ENCODE data around the gene NPM3. TPM values are rescaled to one million over a fixed set of nuclear protein-coding genes. Genes with fewer than 3 reads are reported as not detected.

NPM3 gene
- polyA plus RNA-seq, 1 of the 3 experiments (the other 2 are of a cell fraction): 105 TPM

- TF ChIP-seq GATA2 (CRISPR knock-in tag; IDR thresholded peaks at IDR 0.05) (no peak), RFX5 (IDR thresholded peaks at IDR 0.05; ENCODE audit: low read length) (no peak), FOXM1 (IDR thresholded peaks at IDR 0.05; ENCODE audit: low read depth) (no peak), CTCF (IDR thresholded peaks at IDR 0.05) (no peak), EP300 (IDR thresholded peaks at IDR 0.05; ENCODE audit: borderline replicate concordance in 1 of 2, low read depth in 1 of 2, low read length in 1 of 2) (peak in 1 of 2 experiments; percentile 53; a peak in 1 of 4 replicates), RXRA (IDR thresholded peaks at IDR 0.05; ENCODE audit: borderline replicate concordance, low read depth) (no peak), NFIC (IDR thresholded peaks at IDR 0.05; ENCODE audit: borderline replicate concordance) (no peak; the same call in 1 of the 2 replicates), MXI1 (IDR thresholded peaks at IDR 0.05; ENCODE audit: low read depth, low read length) (peak; percentile 41), MEF2A (IDR thresholded peaks at IDR 0.05; ENCODE audit: borderline replicate concordance, low read depth) (no peak), CHD2 (IDR thresholded peaks at IDR 0.05; ENCODE audit: low read length, partially characterized antibody) (peak; percentile 92), SIN3A (IDR thresholded peaks at IDR 0.05; ENCODE audit: borderline replicate concordance, low read depth, low read length) (peak; percentile 79; the same call in 1 of the 2 replicates)
Measured at GRCh38 chr10:101818119-101818871, 35.0 kb upstream of the NPM3 start, which contains the start of gene OGA (continued).

- H2AFZ ChIP-seq (ENCODE audit: low read depth): no peak overlapping the region
- H3K9ac ChIP-seq: peak overlapping the region; percentile 94
- H3K27me3 ChIP-seq (ENCODE audit: insufficient read depth): no peaks in the 10 kb centered on the region
- peaks cover 9 to 22% of the 10 kb centered on the region in 2 experiments for H3K36me3 ChIP-seq (replicated peaks in 1 of 2; ENCODE audit: control insufficient read depth in 1 of 2, insufficient read depth in 2 of 2, low read length in 1 of 2)
- peak; percentile 37 for DNase-seq
- H3K4me3 ChIP-seq (ENCODE audit: low read depth in 2 of 2, low read length in 1 of 2): peak overlapping the region; percentile 88 to 96
- POLR2A ChIA-PET: interaction anchor here (0.8 to 1.6 kb wide), 8 partner anchors 10 to 525 kb away, joined by 3 to 10 read pairs (median 4); no protein-coding TSS in a partner anchor
- CTCF ChIA-PET: interaction anchor here (0.8 to 3.5 kb wide), 7 partner anchors 12 to 192 kb away, joined by 3 to 14 read pairs (median 4); no protein-coding TSS in a partner anchor
- no peaks in the 10 kb centered on the region for H3K9me2 ChIP-seq
- H4K20me1 ChIP-seq (ENCODE audit: insufficient read depth): peaks cover 54% of the 10 kb centered on the region
- H3K9me3 ChIP-seq: no peaks in the 10 kb centered on the region
- H3K4me2 ChIP-seq: peak overlapping the region; percentile 92
- H3K79me2 ChIP-seq (ENCODE audit: insufficient read depth): peaks cover 57% of the 10 kb centered on the region
- peaks cover 9% of the 10 kb centered on the region for H3F3A ChIP-seq (replicated peaks; ENCODE audit: insufficient read depth)
- WGBS (ENCODE audit: low lambda C conversion rate): 1% methylated on average over 36 of the region's 44 CpGs
- H3K27ac ChIP-seq (ENCODE audit: low read depth in 2 of 2, low read length in 1 of 2): peak overlapping the region; percentile 81 to 97
- peaks cover 6 to 23% of the 10 kb centered on the region in 2 experiments; a peak in 3 of 4 replicates for H3K4me1 ChIP-seq (ENCODE audit: control insufficient read depth in 1 of 2, insufficient read depth in 2 of 2, low read depth in 1 of 2, low read length in 1 of 2)
- TF ChIP-seq MEF2A (IDR thresholded peaks at IDR 0.05; ENCODE audit: borderline replicate concordance, low read depth) (no peak), YY1 (IDR thresholded peaks at IDR 0.05; ENCODE audit: low read depth) (no peak), ZBTB33 (IDR thresholded peaks at IDR 0.05; ENCODE audit: borderline replicate concordance, low read depth) (no peak), REST (IDR thresholded peaks at IDR 0.05; ENCODE audit: low read depth, low read length) (peak; percentile 29; the same call in 1 of the 2 replicates), GATA2 (CRISPR knock-in tag; IDR thresholded peaks at IDR 0.05) (no peak), FOXM1 (IDR thresholded peaks at IDR 0.05; ENCODE audit: low read depth) (no peak), RCOR1 (IDR thresholded peaks at IDR 0.05; ENCODE audit: low read length) (no peak), CTCF (IDR thresholded peaks at IDR 0.05) (no peak), EZH2phosphoT487 (IDR thresholded peaks at IDR 0.05; ENCODE audit: borderline replicate concordance, low read depth) (no peak), POLR2AphosphoS5 (IDR thresholded peaks at IDR 0.05; ENCODE audit: low read depth, low read length) (peak; percentile 84), RXRA (IDR thresholded peaks at IDR 0.05; ENCODE audit: borderline replicate concordance, low read depth) (no peak)
Measured at GRCh38 chr10:101817337-101818118, 34.3 kb upstream of the NPM3 start.

All from SK-N-SH (cell line).